Spinal cord (tissue), 10 donors: Measurements from ENCODE around the gene BAD. TPM values are rescaled to one million over a fixed set of nuclear protein-coding genes. Genes with fewer than 3 reads are reported as not detected.
A peak's percentile ranks its signal among the peaks of the same experiment; 100 is the strongest.

Source experiments
- DNase-seq, 6 donors: peaks; one replicate each; pipeline versions ENCODE4 v3.0.0 to v3.0.0-alpha.2; 2013 to 2015; ENCODE audit warnings: low spot score in 6 of 6, low read depth in 4 of 6
- H3K27ac ChIP-seq: one replicate; pipeline ENCODE4 v1.5.1; 2013; ENCODE audit warnings: low read depth, low read length, control low read depth
- H3K27me3 ChIP-seq: one replicate; pipeline ENCODE4 v1.6.1; 2013; ENCODE audit warnings: low read length; ENCODE audit not compliant: control insufficient read depth, insufficient read depth
- H3K36me3 ChIP-seq: one replicate; pipeline ENCODE4 v1.6.1; 2013; ENCODE audit warnings: low read length; ENCODE audit not compliant: control insufficient read depth, insufficient read depth
- H3K4me1 ChIP-seq: one replicate; pipeline ENCODE4 v1.6.1; 2013; ENCODE audit warnings: low read length; ENCODE audit not compliant: control insufficient read depth, insufficient read depth
- H3K4me3 ChIP-seq: one replicate; pipeline ENCODE4 v1.5.1; 2013; ENCODE audit warnings: low read depth, low read length, control low read depth
- H3K9me3 ChIP-seq: one replicate; pipeline ENCODE4 v1.6.1; 2013; ENCODE audit warnings: low read length; ENCODE audit not compliant: control insufficient read depth, insufficient read depth
- WGBS: methylation state at CpG from one replicate; pipeline ENCODE4 v1.1.5; 2013; ENCODE audit warnings: missing lambda C conversion rate; ENCODE audit not compliant: insufficient coverage; 5-methylcytosine and 5-hydroxymethylcytosine counted together
- polyA plus RNA-seq, 2 donors: library from polyadenylated mRNA; unstranded; fragments of 120-200 nt; gene quantifications; one replicate each; pipeline ENCODE4 v1.2.1, GENCODE V29; 2013; ENCODE audit not compliant: insufficient read length in 2 of 2
- total RNA-seq, 2 donors: library from RNA; depleted of rRNA in 1 of 2; stranded (reverse); fragments of 120-200 nt in 1 of 2; fragments of >200 nt in 1 of 2; gene quantifications; one replicate each; pipeline versions ENCODE4 v1.2.3 to v1.2.4, GENCODE V29; 2013 to 2014
- donor health status: healthy.

Gene BAD
- total and polyA plus RNA-seq, 4 donors: 41.5 to 123 (median 101) TPM

DNA sequence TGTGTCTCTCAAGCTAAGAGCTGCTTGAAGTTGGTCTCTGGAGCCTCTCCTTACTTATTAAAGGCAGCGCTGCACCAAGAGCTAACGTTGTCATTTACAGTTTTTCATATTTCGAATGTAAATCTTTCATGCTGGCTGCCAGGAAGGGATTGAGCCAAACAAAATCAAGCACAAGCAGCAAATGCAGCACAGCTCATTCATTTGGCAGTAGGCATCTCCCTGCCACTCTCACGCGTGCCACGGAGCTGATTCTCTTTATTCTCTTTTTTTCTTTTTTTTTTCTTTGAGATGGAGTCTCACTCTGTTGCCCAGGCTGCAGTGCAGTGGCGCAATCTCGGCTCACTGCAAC is 51.5 kb downstream of the BAD start:
- Histone ChIP-seq H3K4me3 (no peak overlapping the region), H3K4me1 (peaks cover 61% of the 10 kb centered on the region), H3K27me3 (no peaks in the 10 kb centered on the region), H3K27ac (no peak overlapping the region), H3K36me3 (peaks cover 34% of the 10 kb centered on the region), H3K9me3 (no peaks in the 10 kb centered on the region)
- 74% methylated on average over 6 of the region's 8 CpGs for WGBS
- DNase-seq: peak in 2 of 6 donors; percentile 20 to 84

DNA sequence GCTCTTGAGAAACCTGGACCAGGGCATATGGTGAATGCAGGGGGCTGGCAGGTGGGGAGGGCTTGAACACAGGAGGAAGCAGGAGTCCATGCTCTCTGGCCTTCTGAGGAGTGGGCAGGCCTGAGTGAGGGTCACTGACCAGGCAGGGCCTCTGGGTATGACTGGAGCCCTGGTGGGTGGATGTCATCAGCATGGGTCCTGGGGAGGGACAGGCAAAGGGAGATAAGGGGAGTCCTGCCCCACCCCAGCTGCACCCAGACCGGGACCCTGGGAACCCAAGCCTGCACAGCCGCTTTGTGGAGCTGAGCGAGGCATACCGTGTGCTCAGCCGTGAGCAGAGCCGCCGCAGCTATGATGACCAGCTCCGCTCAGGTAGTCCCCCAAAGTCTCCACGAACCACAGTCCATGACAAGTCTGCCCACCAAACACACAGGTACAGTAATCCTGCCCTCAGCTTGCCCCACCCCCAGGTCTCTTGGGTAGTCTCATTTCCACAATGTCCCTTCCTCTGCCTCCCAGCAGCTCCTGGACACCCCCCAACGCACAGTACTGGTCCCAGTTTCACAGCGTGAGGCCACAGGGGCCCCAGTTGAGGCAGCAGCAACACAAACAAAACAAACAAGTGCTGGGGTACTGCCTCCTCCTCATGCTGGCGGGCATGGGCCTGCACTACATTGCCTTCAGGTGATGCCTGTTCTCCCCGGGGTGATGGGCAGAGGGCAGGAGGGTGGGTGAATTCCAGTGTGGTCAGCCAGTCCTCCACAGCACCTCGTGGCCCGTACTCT is 52.1 kb downstream of the BAD start:
- H3K27ac ChIP-seq: no peak overlapping the region
- H3K4me3 ChIP-seq: no peak overlapping the region

DNA sequence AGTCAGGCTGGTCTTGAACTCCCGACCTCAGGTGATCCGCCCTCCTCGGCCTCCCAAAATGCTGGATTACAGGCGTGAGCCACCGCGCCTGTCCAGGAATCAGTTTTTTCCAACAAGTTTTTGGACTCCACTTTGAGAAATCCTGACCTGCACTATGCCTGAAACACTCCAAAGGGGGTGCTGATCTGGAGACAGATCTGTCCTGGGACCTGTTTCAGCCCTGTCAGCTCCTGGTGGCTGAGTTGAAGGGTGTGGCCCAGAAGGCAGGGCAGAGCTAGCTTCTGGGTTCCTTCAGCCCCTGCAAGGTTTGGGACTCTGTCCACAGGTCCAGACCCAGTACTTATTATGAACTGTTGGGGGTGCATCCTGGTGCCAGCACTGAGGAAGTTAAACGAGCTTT is 52.9 kb downstream of the BAD start:
- no peak overlapping the region for H3K27ac ChIP-seq
- peaks cover 73% of the 10 kb centered on the region for H3K4me1 ChIP-seq
- no peaks in the 10 kb centered on the region for H3K9me3 ChIP-seq
- no peak for DNase-seq
- H3K36me3 ChIP-seq: peaks cover 21% of the 10 kb centered on the region
- 87% methylated on average over 7 of the region's 7 CpGs for WGBS
- H3K4me3 ChIP-seq: no peak overlapping the region
- H3K27me3 ChIP-seq: no peaks in the 10 kb centered on the region

More for the DNA sequence above, 52.1 kb downstream of the BAD start:
- Histone ChIP-seq H3K9me3 (no peaks in the 10 kb centered on the region), H3K36me3 (peaks cover 29% of the 10 kb centered on the region), H3K27me3 (no peaks in the 10 kb centered on the region), H3K4me1 (peaks cover 64% of the 10 kb centered on the region)
- 84% methylated on average over 15 of the region's 15 CpGs for WGBS
- DNase-seq: no peak

DNA sequence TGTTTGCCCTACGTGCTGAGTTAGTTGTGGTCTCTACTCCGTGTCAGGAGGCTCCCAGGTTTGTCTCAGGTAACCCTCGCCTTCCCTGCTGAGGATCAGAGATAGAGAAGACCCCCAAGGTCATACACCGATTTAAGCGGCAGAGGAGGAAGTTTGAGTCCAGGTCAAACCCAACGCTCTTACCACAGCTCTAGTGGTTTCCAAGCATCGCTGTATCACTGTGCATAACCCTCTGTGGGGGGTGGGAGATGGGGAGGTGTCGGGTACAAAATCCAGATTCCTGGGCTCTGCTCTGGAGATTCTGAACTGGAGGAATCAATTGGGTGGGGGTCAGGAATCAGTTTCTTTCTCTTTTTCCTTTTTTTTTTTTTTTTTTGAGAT is 53.5 kb downstream of the BAD start:
- H3K27me3 ChIP-seq: no peaks in the 10 kb centered on the region
- H3K27ac ChIP-seq: peak overlapping the region; percentile 97
- no peaks in the 10 kb centered on the region for H3K9me3 ChIP-seq
- H3K4me1 ChIP-seq: peaks cover 73% of the 10 kb centered on the region
- peak overlapping the region; percentile 92 for H3K4me3 ChIP-seq
- H3K36me3 ChIP-seq: peaks cover 17% of the 10 kb centered on the region
- WGBS: 3% methylated on average over 4 of the region's 8 CpGs
- peak in 1 of 6 donors; percentile 48 for DNase-seq

DNA sequence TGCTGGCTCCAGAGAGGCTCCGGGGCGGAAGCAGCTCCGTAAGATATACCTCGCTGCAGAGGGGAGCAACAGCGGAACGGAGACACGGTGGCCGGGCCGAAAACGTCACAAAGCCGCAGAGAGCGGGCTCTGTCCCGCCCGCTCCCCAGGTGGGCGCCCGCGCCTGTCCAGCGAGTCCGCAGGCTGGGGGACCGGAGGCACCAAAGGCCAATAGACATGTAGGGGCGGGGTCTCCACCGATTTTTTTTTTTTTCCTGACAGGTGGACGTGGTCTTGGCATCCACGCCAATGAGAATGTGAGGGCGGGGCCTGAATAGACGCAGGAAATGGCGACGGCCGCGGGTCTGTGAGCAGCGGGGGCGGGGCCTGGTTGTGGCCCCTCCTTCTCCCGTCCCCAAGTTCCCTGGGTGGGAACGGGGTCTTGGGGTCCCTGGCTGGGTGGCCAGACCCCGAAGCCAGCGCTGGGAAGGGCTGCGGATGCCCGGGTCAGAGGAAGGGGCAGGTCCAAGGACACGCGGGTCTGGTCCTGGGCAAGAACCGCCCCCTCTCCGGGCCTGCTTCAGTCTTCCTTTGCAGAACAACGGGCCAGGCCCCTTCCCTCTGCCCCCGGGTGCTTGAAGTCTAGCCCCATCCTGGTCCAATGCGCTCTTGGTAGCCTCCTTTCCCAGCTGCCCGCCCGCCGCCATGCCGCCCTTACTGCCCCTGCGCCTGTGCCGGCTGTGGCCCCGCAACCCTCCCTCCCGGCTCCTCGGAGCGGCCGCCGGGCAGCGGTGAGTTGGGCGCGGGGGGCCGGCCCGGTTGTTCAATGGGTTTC is 54.1 kb downstream of the BAD start, which contains the start of gene DNAJC4:
Gene DNAJC4 (plus strand): TSS at position 378 of the 814 bp plus-strand sequence. CDS start 307 bp downstream, at position 685.
- Histone ChIP-seq H3K27me3 (no peaks in the 10 kb centered on the region), H3K9me3 (no peaks in the 10 kb centered on the region), H3K36me3 (peaks cover 11% of the 10 kb centered on the region), H3K4me3 (peak within 1 kb of the TSS; percentile 92), H3K4me1 (peaks cover 72% of the 10 kb centered on the region), H3K27ac (peak within 1 kb of the TSS; percentile 97)
- WGBS: under 1% methylated on average over 60 of the region's 62 CpGs
- peak; percentile 84 to 99 (median 92) for DNase-seq

DNA sequence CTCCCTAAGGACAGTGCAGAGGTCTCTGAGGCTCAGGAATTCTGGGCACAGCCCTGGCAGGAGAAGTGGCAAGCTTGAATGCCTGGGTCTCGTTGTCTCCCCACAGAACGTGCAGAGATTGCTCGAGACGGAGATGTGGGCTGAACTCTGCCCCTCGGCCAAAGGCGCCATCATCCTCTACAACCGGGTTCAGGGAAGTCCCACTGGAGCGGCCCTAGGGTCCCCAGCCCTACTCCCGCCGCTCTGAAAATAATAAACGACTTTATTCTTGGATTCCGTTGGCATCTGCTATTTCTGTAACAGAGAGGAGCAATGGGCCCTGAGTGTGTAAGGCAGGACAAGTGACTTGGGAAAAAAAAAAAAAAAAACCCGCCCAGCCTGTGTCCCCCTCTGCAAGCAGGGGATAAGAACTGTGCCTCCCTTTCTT is 54.7 kb downstream of the BAD start:
- WGBS: 9% methylated on average over 7 of the region's 13 CpGs
- peaks cover 73% of the 10 kb centered on the region for H3K4me1 ChIP-seq
- peak overlapping the region; percentile 97 for H3K27ac ChIP-seq
- no peak for DNase-seq
- H3K9me3 ChIP-seq: no peaks in the 10 kb centered on the region
- no peaks in the 10 kb centered on the region for H3K27me3 ChIP-seq
- H3K36me3 ChIP-seq: peaks cover 16% of the 10 kb centered on the region
- H3K4me3 ChIP-seq: peak overlapping the region; percentile 92

DNA sequence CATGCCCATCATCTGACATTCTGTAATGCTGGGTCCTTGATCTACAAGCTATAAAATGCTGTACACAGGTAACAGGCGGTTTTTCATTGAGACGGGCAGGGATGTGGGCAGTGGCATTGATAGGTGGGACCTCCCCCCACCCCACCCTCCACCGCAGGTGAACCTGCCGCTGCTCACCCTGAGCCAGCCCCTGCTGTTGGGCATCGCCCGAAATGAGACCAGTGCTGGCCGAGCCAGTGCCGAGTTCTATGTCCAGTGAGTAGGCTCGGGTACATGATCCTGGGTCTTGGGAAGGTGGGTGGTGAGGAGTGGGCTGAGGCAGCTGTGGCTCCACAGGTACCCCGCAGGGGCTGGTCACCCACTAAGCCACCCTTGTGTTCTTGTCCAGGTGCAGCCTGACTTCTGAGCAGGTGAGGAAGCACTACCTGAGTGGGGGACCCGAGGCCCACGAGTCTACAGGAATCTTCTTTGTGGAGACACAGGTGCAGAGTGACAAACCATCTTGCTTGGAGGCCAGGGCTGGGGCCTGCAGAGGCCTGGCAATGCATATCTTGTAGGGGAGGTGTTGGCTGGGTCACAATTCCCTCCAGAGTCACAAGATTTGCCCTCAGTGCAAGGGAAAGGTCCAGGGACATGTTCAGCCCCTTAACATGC is 55.2 kb downstream of the BAD start:
- H3K9me3 ChIP-seq: no peaks in the 10 kb centered on the region
- DNase-seq: no peak
- 91% methylated on average over 4 of the region's 12 CpGs for WGBS

DNA sequence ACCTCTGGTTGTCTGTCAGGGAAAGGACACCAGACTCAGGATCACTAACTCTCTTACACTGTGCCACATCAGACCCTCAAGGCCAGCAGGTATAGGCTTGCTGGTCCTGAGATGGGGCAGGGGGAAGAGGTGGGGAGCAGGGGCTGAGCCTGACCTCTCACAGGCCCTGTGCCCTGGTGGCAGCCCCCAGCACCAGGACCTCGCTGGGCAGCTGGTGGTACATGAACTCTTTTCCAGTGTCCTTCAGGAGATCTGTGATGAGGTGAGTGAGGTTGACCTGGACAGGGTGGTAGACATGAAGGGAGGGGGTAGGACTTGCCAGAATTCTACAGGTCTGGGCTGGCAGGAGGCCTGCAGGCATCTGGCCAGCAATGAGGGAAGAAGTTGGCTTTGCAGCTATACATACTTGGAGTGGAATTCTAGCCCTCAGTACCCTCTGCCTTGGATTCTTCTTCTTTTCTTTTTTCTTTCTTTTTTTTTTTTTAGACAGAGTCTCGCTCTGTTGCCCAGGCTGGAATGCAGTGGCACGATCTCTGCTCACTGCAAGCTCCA is 57.0 kb downstream of the BAD start:
- peak overlapping the region; percentile 73 for H3K4me3 ChIP-seq
- H3K4me1 ChIP-seq: peaks cover 64% of the 10 kb centered on the region
- no peaks in the 10 kb centered on the region for H3K9me3 ChIP-seq
- no peaks in the 10 kb centered on the region for H3K27me3 ChIP-seq
- H3K27ac ChIP-seq: no peak overlapping the region
- peaks cover 34% of the 10 kb centered on the region for H3K36me3 ChIP-seq
- no peak for DNase-seq
- WGBS: 100% methylated on average over 1 of the region's 3 CpGs

More for the DNA sequence above, 55.2 kb downstream of the BAD start:
- Histone ChIP-seq H3K4me3 (peak overlapping the region; percentile 92), H3K27me3 (no peaks in the 10 kb centered on the region), H3K4me1 (peaks cover 78% of the 10 kb centered on the region), H3K36me3 (peaks cover 22% of the 10 kb centered on the region), H3K27ac (peak overlapping the region; percentile 97)

DNA sequence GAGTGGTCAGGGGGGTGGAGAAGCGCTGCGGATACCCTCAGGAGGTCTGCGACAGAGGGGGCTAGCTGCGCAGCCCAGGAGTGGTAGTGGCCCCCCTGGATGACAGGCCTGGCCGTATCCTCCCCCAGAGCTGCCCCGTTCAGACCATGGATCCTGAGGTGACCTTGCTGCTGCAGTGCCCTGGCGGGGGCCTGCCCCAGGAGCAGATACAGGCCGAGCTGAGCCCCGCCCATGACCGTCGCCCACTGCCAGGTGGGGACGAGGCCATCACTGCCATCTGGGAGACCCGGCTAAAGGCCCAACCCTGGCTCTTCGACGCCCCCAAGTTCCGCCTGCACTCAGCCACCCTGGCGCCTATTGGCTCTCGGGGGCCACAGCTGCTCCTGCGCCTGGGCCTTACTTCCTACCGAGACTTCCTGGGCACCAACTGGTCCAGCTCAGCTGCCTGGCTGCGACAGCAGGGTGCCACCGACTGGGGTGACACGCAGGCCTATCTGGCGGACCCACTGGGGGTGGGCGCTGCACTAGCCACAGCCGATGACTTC is 57.9 kb downstream of the BAD start:
- WGBS: 21% methylated on average over 26 of the region's 26 CpGs
- DNase-seq: peak in 1 of 6 donors; percentile 17
- peaks cover 27% of the 10 kb centered on the region for H3K36me3 ChIP-seq
- peak overlapping the region; percentile 50 for H3K27ac ChIP-seq
- H3K27me3 ChIP-seq: no peaks in the 10 kb centered on the region
- peaks cover 55% of the 10 kb centered on the region for H3K4me1 ChIP-seq
- no peaks in the 10 kb centered on the region for H3K9me3 ChIP-seq
- peak overlapping the region; percentile 73 for H3K4me3 ChIP-seq
